ENCODE measurements around the gene FOXP2. TPM values are rescaled to one million over a fixed set of nuclear protein-coding genes. Genes with fewer than 3 reads are reported as not detected.

FOXP2 gene
- total and polyA plus RNA-seq, 2 of the 4 experiments (the other 2 are of a cell fraction), result 0.89 to 1.1 TPM

- no peak for TF ChIP-seq RFX5 (IDR thresholded peaks at IDR 0.05; ENCODE audit: low read depth, low read length)
- TF ChIP-seq SMC3 (IDR thresholded peaks at IDR 0.05; ENCODE audit: low read depth, low read length), result no peak
- TF ChIP-seq POLR2A (IDR thresholded peaks at IDR 0.05; ENCODE audit: low read depth, low read length), result no peak
- TF ChIP-seq CTCF (conservative IDR thresholded peaks at IDR 0.05; ENCODE audit: low read depth, low read length), result no peak
- TF ChIP-seq CEBPB (IDR thresholded peaks at IDR 0.05; ENCODE audit: low read depth, low read length), result no peak
- no peak for TF ChIP-seq BHLHE40 (IDR thresholded peaks at IDR 0.05; ENCODE audit: low read depth, low read length)
- no peak for TF ChIP-seq FOS (IDR thresholded peaks at IDR 0.05; ENCODE audit: low read depth, low read length)
- no peak for TF ChIP-seq MAFK (IDR thresholded peaks at IDR 0.05; ENCODE audit: low read depth, low read length)
- Histone ChIP-seq H2AK5ac (ENCODE audit: low read depth, low read length) (no peak overlapping the region), H3K23ac (ENCODE audit: low read depth, low read length) (no peak overlapping the region), H3K27ac (ENCODE audit: insufficient read depth, low read length) (no peak overlapping the region), H3K4me1 (ENCODE audit: control insufficient read depth, insufficient read depth, low read length) (no peaks in the 10 kb centered on the region), H2AK9ac (replicated peaks; ENCODE audit: low read depth, low read length, poor library complexity) (no peak overlapping the region), H3K9me3 (ENCODE audit: control insufficient read depth, insufficient read depth, low read length) (no peaks in the 10 kb centered on the region), H3K4me2 (ENCODE audit: low read depth, low read length) (no peak overlapping the region), H3K9me1 (ENCODE audit: insufficient read depth, low read length) (no peaks in the 10 kb centered on the region), H4K8ac (ENCODE audit: low read depth in 2 of 2, low read length in 2 of 2) (no peak overlapping the region), H3K36me3 (ENCODE audit: control insufficient read depth, insufficient read depth, low read length) (no peaks in the 10 kb centered on the region), H2BK15ac (ENCODE audit: low read depth, low read length) (no peak overlapping the region), H3K18ac (ENCODE audit: low read depth, low read length) (no peak overlapping the region), H3K79me1 (ENCODE audit: low read depth in 1 of 2, low read length in 2 of 2) (no peaks in the 10 kb centered on the region), H4K5ac (ENCODE audit: low read depth, low read length) (no peak overlapping the region), H2BK120ac (ENCODE audit: low read depth, low read length) (no peak overlapping the region), H3K14ac (replicated peaks; ENCODE audit: low read depth, low read length) (no peak overlapping the region), H3K27me3 (ENCODE audit: control insufficient read depth, insufficient read depth, low read length) (no peaks in the 10 kb centered on the region), H2BK5ac (ENCODE audit: low read depth, low read length, poor library complexity, severe bottlenecking) (no peak overlapping the region), H2AFZ (replicated peaks; ENCODE audit: low read length, poor library complexity) (no peak overlapping the region), H4K91ac (ENCODE audit: insufficient read depth, low read depth, low read length) (no peak overlapping the region), H3K9ac (ENCODE audit: low read depth, low read length) (no peak overlapping the region), H3K56ac (ENCODE audit: extremely low read depth, insufficient read depth, low read length) (no peak overlapping the region), H2BK20ac (ENCODE audit: low read depth, low read length) (no peak overlapping the region), H3K4ac (ENCODE audit: low read depth, low read length) (no peak overlapping the region), H3K4me3 (ENCODE audit: insufficient read depth, low read depth, low read length) (no peak overlapping the region), H4K20me1 (ENCODE audit: insufficient read depth, low read length) (no peaks in the 10 kb centered on the region)
- dilution Hi-C loops (cut with HindIII; ENCODE audit: low sequenced_read_pairs, unreplicated experiment), result no loop called here
- no CpG with 5 or more reads among the region's 2 CpGs for WGBS, 2 experiments (ENCODE audit: extremely low coverage in 2 of 2, insufficient read length in 1 of 2)
- intact Hi-C loops (cut with micrococcal nuclease), result no loop called here
- no TSS peak for BruUV-seq (replicated peaks)
- ChIA-PET POLR2A (ENCODE audit: unreplicated experiment) (no interaction called here), CTCF (interaction anchor here (0.8 kb wide), 1 partner anchor 33 kb away, joined by 4 read pairs; no protein-coding TSS in a partner anchor)
- in situ Hi-C loops (cut with MboI; ENCODE audit: low sequenced_read_pairs), result no loop called here
- DNase-seq, result no peak
- no peak for ATAC-seq (ENCODE audit: low read depth)
Observed at GRCh38 chr7:114460021-114460420, 45.4 kb downstream of the FOXP2 start.

All from IMR-90 (cell line).